Activated CD4-positive, alpha-beta T cell treated with anti-CD3 and anti-CD28 coated beads, Interleukin-2, Interleukin-6, amounts not matched to agents 100 ng/mL and 50 ng/mL, durations not matched to agents 16 hours and 8 hours (primary cell): ENCODE data around the gene VAMP1.
A peak's percentile ranks its signal among the peaks of the same experiment; 100 is the strongest.
"Not testable (repeated sequence)": the region's sequence is repeated elsewhere in the genome, so short reads cannot be mapped to it uniquely, and the experiment has no call there.

ENCODE experiments used
- DNase-seq: peaks from one replicate; pipeline ENCODE4 v3.0.0-alpha.2; 2020

The VAMP1 gene

DNA sequence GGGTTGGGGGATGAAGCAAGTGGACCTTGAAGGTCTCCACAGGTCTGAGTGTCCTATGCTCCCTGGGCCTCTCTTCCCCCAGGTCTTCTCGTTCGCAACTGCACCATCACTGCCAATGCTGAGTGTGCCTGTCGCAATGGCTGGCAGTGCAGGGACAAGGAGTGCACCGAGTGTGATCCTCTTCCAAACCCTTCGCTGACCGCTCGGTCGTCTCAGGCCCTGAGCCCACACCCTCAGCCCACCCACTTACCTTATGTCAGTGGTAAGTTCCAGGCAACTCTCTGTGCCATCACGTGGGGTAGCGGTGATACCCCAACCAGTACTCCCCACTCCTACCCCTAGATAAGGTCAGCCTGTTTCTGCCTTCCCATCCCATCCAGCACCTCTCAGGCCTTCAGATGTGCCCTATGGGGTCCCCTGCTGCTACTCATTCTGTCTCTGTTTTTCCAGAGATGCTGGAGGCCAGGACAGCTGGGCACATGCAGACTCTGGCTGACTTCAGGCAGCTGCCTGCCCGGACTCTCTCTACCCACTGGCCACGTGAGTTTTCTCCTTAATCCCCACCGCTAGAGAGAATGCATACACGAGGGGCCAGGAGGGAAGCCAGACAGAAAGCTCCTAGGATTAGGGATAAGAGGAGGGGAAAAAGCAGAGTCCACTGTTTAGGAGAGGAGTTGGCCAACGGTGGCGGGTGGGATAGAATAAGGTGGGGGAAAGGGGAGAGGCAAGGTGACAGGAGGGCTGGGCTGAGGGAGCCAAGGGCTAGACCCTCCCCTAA lies 20.2 kb downstream of the VAMP1 start:
- no peak for DNase-seq

DNA sequence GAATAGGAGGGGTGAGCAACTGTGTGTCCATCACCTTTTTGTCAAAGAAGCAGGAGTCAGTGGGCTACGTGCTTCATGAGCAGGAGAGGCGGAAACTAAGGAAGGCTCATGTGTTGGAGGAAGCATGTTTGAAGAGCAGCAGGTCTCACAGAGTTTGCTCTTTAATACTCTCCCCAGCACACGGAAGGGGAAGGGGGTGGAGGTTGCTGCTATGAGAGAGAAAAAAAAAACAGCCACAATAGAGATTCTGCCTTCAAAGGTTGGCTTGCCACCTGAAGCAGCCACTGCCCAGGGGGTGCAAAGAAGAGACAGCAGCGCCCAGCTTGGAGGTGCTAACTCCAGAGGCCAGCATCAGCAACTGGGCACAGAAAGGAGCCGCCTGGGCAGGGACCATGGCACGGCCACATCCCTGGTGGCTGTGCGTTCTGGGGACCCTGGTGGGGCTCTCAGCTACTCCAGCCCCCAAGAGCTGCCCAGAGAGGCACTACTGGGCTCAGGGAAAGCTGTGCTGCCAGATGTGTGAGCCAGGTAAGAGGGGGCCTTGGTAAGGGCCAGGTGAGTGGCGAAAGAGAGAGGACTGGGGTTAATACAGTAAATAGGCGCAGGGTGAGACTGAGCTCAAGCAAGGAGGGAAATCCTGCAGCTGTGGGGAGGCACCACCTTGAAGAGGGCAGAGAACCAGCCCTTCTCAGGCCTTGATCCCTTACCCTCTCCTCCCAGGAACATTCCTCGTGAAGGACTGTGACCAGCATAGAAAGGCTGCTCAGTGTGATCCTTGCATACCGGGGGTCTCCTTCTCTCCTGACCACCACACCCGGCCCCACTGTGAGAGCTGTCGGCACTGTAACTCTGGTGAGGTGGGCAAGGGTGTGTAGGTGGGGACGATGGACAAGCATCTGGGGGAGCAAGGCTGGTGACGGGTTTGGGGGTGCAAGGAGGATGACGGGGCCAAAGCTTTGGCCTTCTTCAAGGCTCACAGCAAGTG lies 25.5 kb downstream of the VAMP1 start, which contains the start of gene CD27:
Gene CD27, plus strand, starts transcription at position 252 of the 985 bp plus-strand sequence. Its CDS starts 141 bp downstream, at position 393.
- no peak for DNase-seq

DNA sequence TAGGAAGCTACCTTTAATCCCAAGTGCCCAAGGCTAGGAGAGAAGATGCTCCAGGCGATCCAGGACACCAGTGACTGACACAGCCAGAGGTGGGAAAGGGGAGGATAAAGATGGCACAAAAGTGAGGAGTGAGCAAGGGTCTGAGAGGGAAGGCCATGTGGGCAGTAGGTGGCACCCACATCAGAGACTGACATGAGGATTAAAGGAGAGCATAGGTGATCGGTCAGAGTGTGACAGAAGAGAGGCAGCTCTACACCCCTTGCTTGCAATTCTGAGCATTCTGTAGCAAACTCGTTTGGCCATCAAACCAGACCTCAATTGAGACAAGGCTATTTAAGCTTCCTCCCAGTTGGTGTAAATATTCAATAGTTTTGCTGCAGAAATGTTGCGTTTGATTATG lies 26.4 kb downstream of the VAMP1 start:
- no peak for DNase-seq

DNA sequence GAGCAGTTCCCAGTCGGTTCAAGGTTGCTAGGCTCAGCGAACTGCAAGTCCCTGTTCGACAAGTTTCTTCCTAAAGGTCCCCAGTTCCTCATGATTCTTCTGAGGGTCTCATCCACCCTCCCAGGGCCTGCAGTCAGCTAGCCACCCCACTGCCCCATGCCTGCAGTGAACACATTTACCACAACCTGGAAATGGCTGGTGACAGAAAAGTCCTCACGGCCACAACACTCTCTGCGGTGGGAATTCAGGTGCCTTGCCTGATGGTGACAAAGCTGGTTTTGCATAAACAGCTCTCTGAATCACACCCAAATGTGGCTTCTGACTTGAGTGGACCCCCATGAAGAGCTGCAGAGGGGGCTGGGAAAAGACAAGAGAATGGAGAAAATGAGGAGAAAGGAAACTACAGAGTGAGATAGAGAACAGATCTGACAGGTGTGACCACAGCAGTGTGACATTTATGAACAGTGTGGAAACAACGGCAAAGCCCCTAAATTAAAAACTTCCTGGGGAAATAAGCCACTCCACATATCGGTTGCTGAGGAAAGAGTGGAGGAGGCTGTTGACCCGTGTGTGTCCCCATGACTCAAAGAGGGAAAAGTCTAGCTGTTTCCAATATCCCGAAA lies 27.0 kb downstream of the VAMP1 start:
- DNase-seq, result peak; percentile 75

DNA sequence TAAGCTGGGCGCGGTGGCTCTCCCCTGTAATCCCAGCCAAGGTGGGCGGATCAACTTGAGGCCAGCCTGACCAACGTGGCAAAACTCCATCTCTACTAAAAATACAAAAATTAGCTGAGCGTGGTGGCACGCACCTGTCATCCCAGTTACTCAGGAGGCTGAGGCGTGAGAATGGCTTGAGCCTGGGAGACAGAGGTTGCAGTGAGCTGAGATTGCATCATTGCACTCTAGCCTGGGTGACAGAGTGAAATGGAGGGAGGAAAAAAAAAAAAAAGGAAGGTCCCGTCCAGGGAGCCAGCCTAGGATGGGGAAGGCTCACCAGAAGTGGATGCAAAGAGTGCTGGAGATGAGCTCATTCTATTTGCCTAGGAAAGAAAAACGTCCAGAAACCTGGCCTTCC lies 27.6 kb downstream of the VAMP1 start:
- DNase-seq, result no peak

DNA sequence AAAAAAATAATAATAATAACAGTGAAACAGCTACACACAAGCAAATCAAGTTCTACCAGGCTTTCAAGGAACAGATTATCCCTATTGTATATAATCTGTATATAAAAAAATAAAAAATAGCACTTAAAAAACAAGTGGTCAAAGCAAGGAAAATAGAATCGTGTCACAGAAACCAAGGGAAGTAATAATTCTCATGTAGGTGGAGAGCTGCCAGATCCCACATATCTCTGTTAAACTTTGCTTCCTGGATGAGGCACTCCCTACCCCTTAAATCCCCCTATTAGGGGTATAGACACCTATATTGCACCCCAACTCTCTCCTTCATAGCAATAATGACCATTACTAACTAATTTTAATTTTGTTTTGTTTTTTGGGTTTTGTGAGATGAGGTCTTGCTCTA lies 30.1 kb downstream of the VAMP1 start:
- DNase-seq, result no peak

DNA sequence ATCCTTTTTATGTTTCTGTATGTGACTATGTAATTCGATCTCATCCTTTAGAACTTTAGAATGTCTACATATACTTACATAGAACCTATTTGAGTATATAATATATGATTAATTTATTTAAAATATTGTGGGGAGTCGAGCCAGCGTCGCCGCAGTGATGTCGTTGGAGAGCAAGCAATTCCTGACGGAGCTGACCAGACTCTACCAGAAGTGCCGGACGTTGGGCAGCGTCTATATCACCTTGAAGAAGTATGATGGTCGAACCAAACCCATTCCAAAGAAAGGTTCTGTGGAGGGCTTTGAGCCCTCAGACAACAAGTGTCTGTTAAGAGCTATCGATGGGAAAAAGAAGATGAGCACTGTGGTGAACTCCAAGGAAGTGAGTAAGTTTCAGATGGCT lies 32.1 kb downstream of the VAMP1 start:
- no peak for DNase-seq

DNA sequence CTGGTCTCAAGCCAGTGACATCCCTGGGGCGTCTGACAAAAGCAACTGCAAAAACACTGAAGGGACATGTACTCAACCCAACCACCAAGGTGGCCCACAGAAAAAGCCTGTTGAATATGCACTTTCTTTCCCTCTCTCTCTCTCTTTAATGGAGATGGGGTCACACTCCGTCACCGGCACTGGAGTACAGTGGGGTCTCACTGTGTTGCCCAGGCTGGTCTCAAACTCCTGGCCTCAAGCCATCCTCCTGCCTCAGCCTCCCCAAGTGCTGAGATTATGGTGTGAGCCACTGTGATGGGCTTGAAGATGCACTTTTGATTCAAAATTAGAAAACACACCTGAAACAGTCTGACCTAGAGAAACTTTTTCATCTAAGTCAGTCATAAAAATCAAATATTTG lies 32.9 kb downstream of the VAMP1 start:
- no peak for DNase-seq

DNA sequence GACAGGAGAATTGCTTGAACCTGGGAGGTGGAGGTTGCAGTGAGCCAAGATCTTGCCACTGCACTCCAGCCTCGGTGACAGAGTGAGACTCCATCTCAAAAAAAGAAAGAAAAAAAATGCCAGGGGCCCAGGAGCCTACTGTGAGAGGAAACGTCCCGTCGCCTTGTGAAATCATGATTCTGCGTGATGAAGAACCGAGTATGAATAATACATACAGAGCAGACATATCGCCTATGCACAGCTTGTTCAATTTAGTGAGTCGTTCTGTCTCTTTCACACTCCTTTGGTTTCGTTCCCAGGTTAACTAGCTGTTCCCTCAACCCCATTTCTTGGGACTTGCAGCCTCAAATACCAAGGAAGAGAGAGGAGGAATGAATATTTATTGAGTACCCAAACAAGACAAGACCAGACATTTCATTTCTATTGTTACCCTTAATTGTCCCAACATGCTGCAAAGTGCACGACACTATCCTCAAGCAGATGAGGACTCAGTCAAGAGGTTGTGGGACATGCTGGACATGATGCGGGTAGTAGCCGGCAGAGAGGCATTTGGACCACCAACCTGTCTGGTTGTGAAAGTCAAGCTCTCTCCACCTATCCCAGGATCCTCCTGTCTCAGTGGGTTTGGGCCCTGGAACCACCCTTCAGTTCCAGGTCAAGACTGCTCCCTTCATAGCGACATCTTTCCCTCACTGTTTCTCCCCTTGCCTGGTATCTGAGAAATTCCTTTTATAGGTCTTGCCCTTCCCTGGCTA lies 34.3 kb downstream of the VAMP1 start:
- no peak for DNase-seq

DNA sequence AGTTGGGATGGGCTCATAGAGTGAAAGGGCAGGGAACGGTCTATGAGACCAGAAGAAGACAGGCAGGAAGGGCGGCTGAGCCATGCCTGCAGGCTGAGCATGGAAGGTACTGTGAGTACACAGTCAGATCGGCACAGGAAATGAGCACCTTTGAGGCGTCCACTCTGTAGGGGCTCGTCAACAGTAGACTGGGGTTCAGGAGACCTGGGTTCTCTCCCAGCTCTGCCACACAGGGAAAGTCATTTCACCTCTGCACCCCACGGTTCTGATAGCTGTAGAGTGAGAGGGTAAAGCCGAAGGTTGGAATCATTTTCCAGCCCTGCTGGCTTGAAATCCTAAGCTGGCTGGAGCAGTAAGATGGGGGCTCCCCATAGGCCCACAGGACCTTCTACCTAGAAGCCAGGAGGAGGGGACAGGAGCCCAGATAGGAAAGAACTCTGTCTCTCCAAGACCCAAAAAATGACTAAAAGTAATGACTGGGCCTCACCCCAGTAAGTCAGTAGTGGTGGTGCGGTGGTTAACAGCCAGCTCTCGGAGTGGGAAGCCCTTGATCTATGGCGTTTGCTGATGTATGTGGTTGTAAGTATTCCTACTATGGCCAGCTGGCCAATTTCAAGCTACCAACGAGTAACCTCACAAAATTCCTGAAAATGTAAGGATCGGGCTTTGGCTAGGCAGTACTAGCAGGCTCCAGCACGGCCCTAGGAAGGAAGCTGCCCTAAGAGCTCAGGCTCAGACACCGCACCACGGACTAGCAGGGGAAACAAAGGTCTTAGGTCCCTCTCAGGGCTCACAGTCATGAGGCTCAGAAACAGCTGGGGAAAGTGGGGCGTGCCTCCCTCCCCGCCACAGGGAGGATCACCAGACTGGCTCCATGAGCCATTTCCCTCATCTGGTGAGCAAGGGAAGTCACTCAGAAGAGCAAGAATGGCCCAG lies 36.0 kb downstream of the VAMP1 start:
- DNase-seq, result peak; percentile 57

DNA sequence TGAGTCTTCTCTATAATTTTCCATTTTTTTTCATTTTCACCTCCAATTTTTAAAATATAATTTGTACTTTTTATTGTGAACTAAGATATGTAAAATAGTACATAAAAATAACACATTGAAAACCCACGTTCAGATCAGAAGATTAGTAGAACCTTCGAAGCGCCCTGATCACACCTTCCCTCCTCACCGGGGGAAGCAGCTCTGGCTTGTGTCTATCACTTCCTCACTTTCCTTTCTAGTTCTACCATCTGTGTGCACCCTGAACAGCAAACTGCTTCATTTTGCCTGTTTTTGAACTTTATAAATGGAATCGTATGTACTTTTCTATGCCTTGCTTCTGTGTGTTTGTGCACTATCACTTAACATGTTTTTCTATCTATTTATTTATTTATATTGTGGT lies 37.5 kb downstream of the VAMP1 start:
- DNase-seq, result no peak

DNA sequence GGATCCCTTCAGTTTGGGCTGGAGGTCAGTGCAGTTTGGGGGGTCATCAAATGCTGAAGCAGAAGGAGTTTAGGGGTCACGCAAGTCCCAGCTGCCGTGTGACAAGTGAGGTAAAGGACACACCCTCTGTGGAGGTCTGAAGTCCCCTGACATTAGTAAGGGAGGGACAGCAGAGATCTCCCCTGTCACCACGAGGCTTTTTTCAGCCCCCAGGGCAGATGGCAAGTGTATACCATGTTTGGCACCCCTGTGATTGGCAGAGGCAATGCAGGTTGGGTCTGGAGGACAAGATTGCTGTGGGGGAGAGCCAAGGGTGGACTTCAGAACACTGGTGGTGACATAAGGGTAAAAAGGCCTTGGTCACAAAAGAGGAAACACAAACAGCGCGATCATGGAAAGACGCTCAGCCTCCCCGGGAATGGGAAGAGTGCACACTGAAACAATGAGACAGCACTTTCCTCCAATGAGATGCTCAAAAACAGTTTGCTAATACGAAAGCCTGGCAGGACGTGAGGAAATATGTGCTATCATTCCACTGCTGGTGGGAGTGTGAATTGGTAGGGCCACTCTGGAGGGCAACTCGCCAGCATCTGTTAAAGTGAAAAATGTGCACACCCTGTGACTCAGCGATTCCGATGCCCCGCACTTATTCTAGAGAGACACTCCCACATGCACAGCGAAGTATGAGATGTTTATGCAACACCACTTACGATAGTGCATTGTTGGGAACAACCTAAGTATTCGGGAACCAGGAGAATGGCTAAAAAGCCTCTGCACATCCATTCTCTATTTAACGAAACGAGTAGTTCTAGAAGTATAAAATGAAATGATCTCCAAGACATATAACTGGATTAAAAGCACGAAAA lies 40.1 kb downstream of the VAMP1 start:
- DNase-seq, result peak; percentile 70

DNA sequence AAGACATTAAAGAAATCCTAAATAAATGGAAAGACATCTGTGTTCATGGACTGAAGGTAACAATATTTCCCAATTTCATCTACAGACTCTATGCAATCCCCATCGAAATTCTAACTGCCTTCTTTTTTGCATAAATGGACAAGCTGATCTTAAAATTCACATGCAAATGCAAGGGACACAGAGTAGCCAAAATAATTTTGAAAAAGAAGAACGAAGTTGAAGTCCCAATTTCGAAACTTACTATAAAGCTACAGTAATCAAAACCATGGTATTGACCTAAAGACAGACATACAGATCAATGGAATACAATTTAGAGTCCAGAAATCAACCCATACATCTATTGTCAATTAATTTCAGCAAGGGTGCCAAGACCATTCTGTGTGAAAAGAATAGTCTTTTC lies 42.2 kb downstream of the VAMP1 start:
- DNase-seq, result no peak

DNA sequence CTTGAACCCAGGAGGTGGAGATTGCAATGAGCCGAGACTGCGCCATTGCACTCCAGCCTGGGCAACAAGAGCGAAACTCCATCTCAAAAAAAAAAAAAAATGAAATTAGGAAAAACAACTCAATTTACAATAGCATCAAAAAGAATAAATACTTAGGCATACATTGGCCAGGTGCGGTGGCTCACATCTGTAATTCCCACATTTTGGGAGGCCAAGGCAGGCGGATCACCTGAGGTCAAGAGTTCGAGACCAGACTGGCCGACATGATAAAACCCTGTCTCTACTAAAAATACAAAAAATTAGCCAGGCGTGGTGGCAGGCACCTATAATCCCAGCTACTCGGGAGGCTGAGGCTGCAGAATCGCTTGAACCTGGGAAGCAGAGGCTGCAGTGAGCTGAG lies 42.7 kb downstream of the VAMP1 start:
- not testable (repeated sequence) for DNase-seq

DNA sequence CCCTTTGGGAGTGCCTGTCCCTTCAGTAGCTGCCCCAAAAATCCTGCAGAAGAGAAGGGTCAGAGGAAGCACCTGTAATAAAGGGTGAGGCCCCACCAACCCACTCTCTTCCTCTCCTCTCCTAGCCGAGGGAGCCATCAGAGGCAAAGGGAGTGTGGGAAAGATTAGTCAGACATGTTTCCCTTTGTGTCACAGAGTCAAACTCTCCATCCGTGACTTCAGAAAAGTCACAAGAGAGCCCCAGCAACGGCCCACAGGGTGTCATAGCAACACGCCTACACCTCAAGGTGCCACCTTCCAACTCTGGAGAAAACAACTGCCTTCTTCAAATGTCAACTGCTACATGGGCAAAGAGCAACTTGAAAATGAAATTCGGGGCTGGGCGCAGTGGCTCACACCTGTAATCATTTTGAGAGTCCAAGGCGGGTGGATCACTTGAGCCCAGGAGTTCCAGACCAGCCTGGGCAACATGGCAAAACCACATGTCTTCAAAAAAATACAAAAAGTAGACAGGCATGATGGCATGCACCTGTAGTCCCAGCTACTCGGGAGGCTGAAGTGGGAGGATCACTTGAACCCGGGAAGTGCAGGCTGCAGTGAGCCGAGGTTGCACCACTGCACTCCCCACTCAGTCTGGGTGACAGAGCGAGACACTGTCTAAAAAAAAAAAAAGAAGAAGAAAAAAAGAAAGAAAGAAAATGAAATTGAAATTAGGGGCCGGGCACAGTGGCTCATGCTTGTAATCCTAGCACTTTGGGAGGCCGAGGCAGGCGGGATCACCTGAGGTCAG lies 43.4 kb downstream of the VAMP1 start:
- peak; percentile 96 for DNase-seq

DNA sequence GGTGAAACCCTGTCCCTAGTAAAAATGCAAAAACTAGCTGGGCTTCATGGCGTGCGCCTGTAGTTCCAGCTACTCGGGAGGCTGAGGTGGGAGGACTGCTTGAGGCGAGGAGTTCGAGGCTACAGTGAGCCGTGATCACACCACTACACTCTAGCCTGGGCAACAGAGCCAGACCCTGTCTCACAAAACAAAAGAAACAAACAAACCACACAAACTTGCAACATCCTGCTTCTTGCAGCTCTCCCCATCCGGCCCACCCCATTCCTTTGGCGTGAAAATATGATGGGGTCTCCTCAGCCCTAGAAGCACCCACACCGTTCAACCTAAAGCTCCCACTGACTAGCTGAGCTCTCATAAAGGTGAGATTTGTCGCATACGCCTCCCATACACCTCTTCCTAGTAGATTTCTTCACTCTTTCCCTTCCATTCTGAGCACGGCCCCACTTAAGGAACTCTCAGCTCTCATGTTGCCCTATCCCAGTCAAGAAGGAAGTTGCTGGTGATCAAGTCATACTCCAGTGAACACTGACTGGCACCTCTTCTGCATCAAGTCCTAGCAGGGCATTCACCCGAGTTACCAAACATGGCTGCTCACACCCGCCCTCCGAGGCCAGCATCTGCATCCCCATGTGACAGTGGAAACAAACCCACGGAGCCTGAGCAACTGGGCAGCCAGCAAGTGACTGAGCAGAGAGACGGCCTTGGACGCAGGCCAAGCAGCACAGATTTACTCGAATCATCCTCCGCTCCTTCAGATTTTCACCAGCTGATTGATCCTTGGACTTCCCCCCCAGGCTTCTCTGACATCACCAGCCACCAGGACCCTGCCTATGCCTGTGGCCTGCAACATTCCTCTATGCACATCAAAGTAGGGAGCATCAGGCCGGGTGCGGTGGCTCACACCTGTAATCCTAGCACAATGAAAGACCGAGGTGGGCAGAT lies 44.6 kb downstream of the VAMP1 start:
- no peak for DNase-seq

DNA sequence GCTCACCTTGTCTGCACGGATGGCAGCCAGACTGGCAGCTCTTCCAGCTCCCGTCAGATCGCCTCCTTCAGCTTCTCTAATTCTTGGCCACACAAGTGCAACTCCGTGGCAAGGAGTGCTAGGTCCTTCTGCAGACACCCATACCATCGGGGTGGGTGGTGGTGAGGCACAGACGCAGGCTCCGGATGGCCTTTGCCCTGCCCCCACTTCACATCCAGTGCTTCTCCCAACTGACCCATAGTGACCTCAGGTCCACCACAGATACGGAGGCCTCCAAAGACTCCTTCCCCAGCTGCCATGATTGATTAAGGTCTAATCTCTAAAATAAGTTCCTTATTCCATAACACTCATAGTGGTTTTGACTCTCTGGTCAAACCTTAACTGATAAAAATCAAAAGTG lies 45.6 kb downstream of the VAMP1 start:
- DNase-seq, result no peak

DNA sequence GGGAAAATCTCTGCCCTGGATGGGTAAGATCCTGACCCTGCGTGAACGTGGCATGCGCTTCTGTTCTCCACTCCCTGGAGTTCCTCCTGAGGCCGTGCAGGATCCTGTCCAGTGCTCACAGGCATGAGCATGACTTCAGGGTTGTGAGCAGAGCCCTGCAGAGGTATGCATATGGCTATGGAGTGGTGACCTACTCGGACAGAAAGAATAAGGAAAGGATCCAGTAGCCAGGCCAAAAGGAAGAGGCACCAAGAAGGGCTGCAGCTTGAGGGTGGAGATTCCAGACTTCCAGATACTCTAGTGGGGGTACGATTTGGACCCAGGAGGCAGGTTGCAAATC lies 46.5 kb downstream of the VAMP1 start:
- DNase-seq, result no peak
